Measurements from ENCODE around the gene DBNL.
A peak's percentile ranks its signal among the peaks of the same experiment; 100 is the strongest.
"Not testable (repeated sequence)": the region's sequence is repeated elsewhere in the genome, so short reads cannot be mapped to it uniquely, and the experiment has no call there.

Gene DBNL

DNA sequence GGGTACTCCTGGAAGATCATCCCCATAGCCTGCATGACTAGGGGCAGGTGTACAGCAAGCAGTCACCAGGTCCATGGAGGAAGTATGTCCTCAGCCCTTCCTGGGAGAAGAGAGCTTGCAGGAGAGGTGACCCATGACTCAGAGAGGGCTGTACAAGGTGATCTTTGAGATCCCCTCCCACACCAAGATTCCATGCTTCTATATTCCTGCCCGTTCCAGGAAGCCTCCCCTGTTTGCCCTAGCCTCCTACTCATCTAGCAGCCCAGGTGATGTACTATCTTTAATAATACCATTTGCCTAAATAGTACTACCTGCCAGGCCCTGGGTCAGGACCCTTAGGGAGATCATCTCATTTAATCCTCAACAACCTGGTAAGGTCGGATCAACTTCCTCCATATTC is 6.6 kb upstream of the DBNL start:
- DNase-seq (ENCODE audit: extremely low read depth, low read depth); H3K4me3 ChIP-seq (replicated peaks; ENCODE audit: low read depth, low read length): not testable (repeated sequence)

DNA sequence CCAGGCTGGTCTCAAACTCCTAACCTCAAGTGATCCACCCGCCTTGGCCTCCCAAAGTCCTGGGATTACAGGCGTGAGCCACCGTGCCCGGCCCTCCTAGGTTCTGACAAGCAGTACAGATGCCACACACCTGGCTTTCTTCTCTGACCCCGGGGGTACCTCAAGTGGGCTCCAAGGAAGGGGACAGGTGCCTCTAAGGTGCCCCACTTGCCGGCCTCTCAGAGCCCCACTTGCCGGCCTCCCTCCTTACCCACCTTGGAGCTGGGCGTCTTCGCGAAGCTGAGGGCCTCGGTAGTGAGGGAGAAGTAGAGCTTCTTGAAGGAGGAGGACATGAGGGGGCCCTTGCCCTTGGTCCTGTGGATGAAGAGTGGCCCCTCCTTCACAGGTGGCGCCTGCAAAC is 5.9 kb upstream of the DBNL start:
- DNase-seq (ENCODE audit: extremely low read depth, low read depth); H3K4me3 ChIP-seq (replicated peaks; ENCODE audit: low read depth, low read length): not testable (repeated sequence)

DNA sequence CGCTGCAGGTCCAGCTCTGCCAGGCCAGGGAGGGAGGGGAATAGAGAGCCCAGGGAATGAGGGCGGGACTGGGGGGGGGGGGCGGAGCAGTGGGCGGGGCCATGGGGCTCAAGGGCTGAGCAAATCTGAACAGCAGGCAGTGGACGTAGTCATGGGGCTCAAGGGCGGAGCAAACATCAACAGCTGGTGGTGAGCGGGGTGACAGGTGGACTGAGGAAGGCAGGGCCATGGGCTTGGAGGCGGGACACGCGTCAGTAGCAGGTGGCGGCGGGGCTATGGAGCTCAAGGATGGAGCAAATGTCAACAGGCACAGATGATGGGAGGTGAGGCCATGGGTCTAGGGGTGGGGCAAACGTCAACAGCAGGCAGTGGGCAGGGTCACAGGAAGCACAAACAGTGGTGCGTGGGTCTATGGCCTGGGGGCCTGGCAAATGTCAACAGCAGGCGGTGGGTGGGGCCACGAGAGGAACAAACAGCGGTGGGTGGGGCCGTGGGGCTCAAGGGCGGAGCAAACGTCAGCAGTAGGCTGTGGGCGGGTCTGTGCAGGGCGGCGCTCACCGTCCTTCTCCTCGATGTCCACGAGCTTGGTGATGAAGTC is 5.4 kb upstream of the DBNL start:
- not testable (repeated sequence) for H3K4me3 ChIP-seq (replicated peaks; ENCODE audit: low read depth, low read length)
- peak; percentile 17 for DNase-seq (ENCODE audit: extremely low read depth, low read depth)

DNA sequence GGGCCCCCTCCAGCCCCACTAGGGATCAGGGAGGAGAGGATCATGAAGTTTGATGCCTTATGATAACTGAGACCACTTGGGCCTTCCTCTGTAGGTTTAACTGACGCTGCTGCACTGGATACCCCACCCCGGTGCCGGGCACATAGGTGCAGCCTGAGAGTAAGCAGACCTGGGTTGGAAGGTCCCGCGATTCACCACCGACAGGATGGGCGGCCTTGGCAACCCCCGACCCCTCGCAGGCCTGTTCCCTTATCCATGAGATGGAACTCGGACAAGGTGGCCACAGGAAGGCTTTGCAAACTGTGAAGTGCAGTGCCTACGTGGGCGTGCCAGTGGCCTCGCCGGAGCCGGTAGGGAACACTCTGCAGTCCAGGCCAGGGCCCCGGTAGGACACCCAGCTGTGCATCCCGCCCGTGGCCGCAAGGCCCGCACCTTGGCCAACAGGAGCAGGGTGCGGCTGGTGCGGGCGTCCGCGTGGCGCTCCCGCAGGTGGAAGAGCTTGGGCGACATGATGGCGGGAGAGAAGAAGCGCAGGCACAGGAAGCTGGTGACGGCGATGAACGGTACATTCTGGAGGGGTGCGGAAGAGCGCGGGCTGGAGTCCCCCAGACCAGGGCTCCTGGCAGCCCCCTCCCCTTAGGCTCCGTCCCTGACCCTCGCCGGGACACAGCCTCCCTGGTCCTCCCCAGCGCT is 4.6 kb upstream of the DBNL start:
- H3K4me3 ChIP-seq (replicated peaks; ENCODE audit: low read depth, low read length); DNase-seq (ENCODE audit: extremely low read depth, low read depth): not testable (repeated sequence)

DNA sequence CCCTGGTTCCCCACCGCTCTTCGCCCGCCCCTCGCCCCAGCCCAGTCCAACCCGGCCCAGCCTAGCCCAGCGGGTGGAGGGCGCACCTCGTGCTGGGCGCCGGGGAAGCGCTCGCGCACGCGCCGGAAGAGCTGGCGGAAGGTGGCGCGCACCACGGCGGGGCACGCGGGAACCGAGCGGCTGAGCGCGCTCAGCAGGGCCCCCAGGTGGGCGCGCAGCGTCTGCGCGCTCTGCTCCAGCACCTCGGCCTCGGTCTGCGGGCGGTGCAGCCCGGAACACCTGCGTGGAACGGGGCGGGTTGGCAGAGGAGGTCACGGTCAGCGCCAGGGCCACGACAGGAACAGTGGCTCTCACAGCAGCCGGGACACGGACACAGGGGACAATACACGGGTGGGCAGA is 4.0 kb upstream of the DBNL start:
- DNase-seq (ENCODE audit: extremely low read depth, low read depth); H3K4me3 ChIP-seq (replicated peaks; ENCODE audit: low read depth, low read length): not testable (repeated sequence)

DNA sequence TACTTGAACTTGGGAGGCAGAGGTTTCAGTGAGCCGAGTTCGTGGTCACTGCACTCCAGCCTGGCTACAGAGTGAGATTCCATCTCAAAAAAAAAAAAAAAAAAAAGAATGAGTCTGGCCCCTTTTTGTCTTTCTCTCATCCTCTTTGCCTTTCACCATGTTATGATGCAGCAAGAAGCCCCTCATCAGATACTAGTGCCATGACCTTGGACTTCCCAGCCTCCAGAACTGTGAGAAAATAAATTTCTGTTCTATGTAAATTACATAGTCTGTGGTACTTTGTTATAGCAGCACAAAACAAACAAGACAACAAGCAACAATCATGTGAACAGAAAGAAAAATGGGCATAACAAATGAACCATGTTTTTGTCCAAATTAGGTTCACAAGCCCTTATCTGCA is 2.3 kb upstream of the DBNL start:
- DNase-seq (ENCODE audit: extremely low read depth, low read depth): no peak
- H3K4me3 ChIP-seq (replicated peaks; ENCODE audit: low read depth, low read length): no peak overlapping the region
- TF ChIP-seq, protein P1, sequence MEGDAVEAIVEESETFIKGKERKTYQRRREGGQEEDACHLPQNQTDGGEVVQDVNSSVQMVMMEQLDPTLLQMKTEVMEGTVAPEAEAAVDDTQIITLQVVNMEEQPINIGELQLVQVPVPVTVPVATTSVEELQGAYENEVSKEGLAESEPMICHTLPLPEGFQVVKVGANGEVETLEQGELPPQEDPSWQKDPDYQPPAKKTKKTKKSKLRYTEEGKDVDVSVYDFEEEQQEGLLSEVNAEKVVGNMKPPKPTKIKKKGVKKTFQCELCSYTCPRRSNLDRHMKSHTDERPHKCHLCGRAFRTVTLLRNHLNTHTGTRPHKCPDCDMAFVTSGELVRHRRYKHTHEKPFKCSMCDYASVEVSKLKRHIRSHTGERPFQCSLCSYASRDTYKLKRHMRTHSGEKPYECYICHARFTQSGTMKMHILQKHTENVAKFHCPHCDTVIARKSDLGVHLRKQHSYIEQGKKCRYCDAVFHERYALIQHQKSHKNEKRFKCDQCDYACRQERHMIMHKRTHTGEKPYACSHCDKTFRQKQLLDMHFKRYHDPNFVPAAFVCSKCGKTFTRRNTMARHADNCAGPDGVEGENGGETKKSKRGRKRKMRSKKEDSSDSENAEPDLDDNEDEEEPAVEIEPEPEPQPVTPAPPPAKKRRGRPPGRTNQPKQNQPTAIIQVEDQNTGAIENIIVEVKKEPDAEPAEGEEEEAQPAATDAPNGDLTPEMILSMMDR (IDR thresholded peaks at IDR 0.05; ENCODE audit: low read depth, low read length, missing control alignments): no peak

DNA sequence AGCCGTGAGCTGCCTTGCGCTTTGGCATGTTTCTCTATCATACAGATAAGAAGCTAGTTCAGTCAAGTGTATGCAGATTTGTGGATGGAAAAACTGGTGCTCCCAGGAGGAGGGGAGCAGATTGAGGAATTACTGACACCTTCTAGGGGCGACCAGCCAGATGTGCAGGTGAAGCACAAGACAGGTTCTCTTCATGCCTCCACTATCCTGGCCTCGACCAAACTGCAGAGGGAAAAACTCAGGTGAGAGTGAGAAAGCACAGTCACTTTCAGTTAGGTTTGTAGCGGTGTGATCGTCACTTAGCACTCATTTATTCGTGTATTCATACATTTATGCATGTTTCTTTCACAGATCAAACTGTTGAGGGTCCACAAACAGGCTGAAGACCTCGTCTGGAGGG is 600 bp upstream of the DBNL start:
- peak overlapping the region; percentile 90 for H3K4me3 ChIP-seq (replicated peaks; ENCODE audit: low read depth, low read length)
- no peak for DNase-seq (ENCODE audit: extremely low read depth, low read depth)
- TF ChIP-seq, protein P1 (IDR thresholded peaks at IDR 0.05; ENCODE audit: low read depth, low read length, missing control alignments): no peak

DNA sequence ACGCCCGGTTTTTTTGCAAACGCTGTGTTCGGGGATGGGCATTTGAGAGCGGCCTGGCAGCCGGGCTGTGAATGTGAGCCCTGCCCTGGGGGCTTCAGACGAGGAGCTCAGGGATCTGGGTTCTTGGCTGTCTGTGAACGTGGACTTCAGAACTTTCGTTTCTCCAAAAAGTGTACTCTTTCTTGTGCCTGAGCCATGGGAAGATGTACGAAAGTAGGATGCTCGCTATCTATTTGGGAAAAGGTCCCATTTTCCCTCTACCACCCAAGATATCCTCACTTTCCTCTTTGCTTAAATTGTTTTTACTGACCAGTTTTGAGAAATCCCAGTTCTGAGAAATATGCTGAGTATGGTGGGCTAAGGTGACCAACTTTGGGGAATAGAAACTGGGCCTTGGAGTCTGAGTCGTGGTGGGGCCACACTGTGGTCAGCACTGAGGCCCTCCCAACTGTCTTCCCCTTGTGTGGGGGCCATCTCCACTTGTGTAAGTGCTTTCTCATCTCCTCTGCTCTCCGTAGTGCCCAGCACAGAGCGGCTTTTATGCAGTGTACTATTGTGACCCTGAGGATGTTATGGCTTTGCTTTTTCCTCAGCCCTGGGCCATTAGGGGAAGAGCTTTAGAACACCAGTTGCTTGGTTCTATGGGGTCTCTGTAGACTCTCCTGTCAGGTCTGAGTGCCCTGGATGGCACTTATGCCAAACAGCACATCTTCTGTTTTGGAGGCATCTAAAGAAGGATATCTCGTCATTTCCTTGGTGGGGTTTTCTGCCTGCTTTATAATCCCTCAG is 918 bp downstream of the DBNL start:
- TF ChIP-seq, protein P1 (IDR thresholded peaks at IDR 0.05; ENCODE audit: low read depth, low read length, missing control alignments): no peak
- H3K4me3 ChIP-seq (replicated peaks; ENCODE audit: low read depth, low read length): peak overlapping the region; percentile 90
- no peak for DNase-seq (ENCODE audit: extremely low read depth, low read depth)

DNA sequence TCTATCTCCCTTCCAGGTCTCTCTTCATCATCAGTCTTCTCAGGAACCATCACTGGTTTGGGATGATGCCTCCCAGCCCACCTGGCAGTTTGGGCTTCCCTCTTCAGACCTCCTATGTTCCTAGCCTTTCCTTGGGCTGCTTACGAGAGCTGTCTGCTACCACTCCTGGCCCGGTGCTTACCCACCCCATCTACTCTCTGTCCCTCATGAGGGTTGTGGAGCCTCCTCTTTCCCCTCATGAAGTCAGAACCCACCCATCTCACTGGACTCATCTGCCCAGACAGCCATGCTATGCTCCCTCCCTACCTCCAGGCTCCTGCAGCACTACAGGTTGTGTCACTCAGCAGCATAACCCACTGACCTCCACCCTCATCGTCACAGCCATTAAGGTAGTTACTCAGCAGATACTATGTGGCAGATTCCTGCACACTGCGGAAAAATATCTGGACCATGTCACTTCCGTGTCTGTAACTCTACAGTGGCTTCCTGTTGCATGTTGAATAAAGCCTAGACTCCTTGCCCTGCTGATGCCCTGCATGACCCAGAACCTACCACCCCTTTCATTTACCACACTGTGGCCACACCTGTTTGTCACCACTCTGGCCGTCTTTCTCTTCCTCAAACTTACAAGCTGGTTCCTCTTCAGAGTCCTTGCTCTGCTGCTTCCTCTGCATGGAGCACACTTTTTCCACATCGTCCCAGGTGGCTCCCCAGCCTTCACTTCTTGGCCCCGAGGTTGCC is 2.0 kb downstream of the DBNL start:
- TF ChIP-seq, protein P1 (IDR thresholded peaks at IDR 0.05; ENCODE audit: low read depth, low read length, missing control alignments): no peak
- H3K4me3 ChIP-seq (replicated peaks; ENCODE audit: low read depth, low read length): no peak overlapping the region
- no peak for DNase-seq (ENCODE audit: extremely low read depth, low read depth)
